OCI-LY7 (cell line): Measurements from ENCODE around the gene LEF1.

ENCODE experiments used
- EZH2phosphoT487 ChIP-seq: fragments of 200-600 bp; sonication (generic); IDR thresholded peaks from 2 replicates; pipeline ENCODE4 v1.6.1; 2018; ENCODE audit warnings: low read depth, borderline replicate concordance, mild to moderate bottlenecking, mixed run types, antibody characterized with exemption, low read length, moderate library complexity, mixed read lengths
- TF ChIP-seq, protein P1 (sequence below): fragments of 200-600 bp; sonication (generic); conservative IDR thresholded peaks from 2 replicates; pipeline ENCODE4 v1.5.1; 2014; ENCODE audit warnings: mild to moderate bottlenecking, antibody characterized with exemption, low read length, moderate library complexity, mixed read lengths

DNA sequence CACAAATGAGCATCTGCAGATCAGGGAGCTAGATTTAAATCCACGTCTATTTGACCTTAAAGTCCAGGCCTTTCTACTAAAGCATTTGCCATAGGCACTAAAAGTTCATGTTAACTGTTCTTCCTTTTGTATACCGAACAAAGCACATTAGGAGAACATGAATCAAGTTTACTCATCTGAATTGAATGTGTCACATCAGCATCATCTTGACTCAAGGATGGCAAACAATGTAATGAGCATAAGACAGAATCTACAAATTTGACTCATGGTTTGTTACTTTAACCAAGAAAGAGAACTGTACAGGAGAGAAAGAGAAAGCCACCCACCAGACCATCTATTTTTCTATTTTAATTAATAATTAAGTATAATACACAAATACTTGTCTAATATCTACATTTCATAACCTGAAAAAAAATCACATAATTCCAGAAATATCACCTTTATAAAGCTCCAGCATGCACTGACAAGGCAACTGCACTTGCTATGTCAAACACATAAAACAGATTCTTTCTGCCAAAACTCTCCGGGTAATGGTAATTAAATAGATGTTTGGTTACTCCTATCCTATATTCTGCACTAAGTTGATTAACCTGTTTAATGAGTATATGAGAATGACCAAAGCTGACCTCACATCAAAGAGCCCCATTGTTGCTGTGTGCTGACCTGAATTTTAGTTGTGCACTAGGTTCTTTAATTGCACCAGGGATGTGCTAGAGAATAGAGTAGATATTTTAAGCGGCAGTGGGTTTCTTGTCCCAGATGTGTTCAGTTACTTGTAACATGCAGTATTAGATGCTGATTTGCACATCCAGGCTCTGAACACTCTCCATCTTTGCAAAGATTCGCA is 42.5 kb upstream of the LEF1 start:
- TF ChIP-seq, protein P1, sequence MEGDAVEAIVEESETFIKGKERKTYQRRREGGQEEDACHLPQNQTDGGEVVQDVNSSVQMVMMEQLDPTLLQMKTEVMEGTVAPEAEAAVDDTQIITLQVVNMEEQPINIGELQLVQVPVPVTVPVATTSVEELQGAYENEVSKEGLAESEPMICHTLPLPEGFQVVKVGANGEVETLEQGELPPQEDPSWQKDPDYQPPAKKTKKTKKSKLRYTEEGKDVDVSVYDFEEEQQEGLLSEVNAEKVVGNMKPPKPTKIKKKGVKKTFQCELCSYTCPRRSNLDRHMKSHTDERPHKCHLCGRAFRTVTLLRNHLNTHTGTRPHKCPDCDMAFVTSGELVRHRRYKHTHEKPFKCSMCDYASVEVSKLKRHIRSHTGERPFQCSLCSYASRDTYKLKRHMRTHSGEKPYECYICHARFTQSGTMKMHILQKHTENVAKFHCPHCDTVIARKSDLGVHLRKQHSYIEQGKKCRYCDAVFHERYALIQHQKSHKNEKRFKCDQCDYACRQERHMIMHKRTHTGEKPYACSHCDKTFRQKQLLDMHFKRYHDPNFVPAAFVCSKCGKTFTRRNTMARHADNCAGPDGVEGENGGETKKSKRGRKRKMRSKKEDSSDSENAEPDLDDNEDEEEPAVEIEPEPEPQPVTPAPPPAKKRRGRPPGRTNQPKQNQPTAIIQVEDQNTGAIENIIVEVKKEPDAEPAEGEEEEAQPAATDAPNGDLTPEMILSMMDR: no peak
- TF ChIP-seq EZH2phosphoT487: no peak
